Tracheal epithelial cell (primary cell): ENCODE measurements around the gene KRT10. TPM values are rescaled to one million over a fixed set of nuclear protein-coding genes. Genes with fewer than 3 reads are reported as not detected.

Experiments
- total RNA-seq: library from RNA; depleted of rRNA; stranded (reverse); fragments of >200 nt; gene quantifications from 2 replicates; pipeline ENCODE4 v1.2.1, GENCODE V29; 2014

KRT10 gene
- total RNA-seq: 2.3 and 2.9 TPM in 2 replicates

GRCh38 chr17:40822132-40822812, at the start of gene KRT10:
Gene KRT10, minus strand, starts transcription at chr17:40822614. Its CDS starts 29 bp downstream, at chr17:40822585.

GRCh38 chr17:40866838-40867237, 44.4 kb upstream of the KRT10 start, which contains the start of gene KRT12:
Gene KRT12, minus strand, starts transcription at chr17:40867223. Its CDS starts 37 bp downstream, at chr17:40867186.

GRCh38 chr17:40799859-40800258, 22.6 kb downstream of the KRT10 start, which contains the start of gene KRT28:
Gene KRT28, minus strand, starts transcription at chr17:40799959. Its CDS starts 66 bp downstream, at chr17:40799893.

GRCh38 chr17:40782450-40782849, 40.0 kb downstream of the KRT10 start, which contains the start of gene KRT27:
Gene KRT27, minus strand, starts transcription at chr17:40782550. Its CDS starts 57 bp downstream, at chr17:40782493.

GRCh38 chr17:40772101-40772500, 50.3 kb downstream of the KRT10 start, which contains the start of gene KRT26:
Gene KRT26, minus strand, starts transcription at chr17:40772201. Its CDS starts 88 bp downstream, at chr17:40772113.

Other genes starting within 250 kb of the KRT10 start
- 55.7 and 57.5 TPM in 2 replicates for gene SMARCE1, start 174.8 kb downstream of the KRT10 start, total RNA-seq
- not detected in 2 replicates for gene KRT222, start 157.4 kb downstream of the KRT10 start, total RNA-seq
- 0.21 TPM in 1 of 2 replicates, not detected in the other for gene KRT24, start 118.9 kb downstream of the KRT10 start, total RNA-seq
- not detected in 2 replicates for gene KRT25, start 67.3 kb downstream of the KRT10 start, total RNA-seq
- gene KRT26, start 50.4 kb downstream of the KRT10 start, total RNA-seq: not detected in 2 replicates
- gene KRT27, start 40.1 kb downstream of the KRT10 start, total RNA-seq: not detected in 2 replicates
- gene KRT28, start 22.7 kb downstream of the KRT10 start, total RNA-seq: not detected in 2 replicates
- not detected in 2 replicates for gene KRT12, start 44.6 kb upstream of the KRT10 start, total RNA-seq
- gene KRT20, start 62.6 kb upstream of the KRT10 start, total RNA-seq: not detected in 2 replicates
- gene KRT23, start 115.0 kb upstream of the KRT10 start, total RNA-seq: 7.2 and 148 TPM in 2 replicates
- gene KRT39, start 144.3 kb upstream of the KRT10 start, total RNA-seq: not detected in 2 replicates
- gene KRT40, start 161.7 kb upstream of the KRT10 start, total RNA-seq: not detected in 2 replicates
- not detected in 2 replicates for gene KRTAP3-3, start 171.6 kb upstream of the KRT10 start, total RNA-seq
- not detected in 2 replicates for gene KRTAP3-2, start 177.3 kb upstream of the KRT10 start, total RNA-seq
- not detected in 2 replicates for gene KRTAP3-1, start 186.5 kb upstream of the KRT10 start, total RNA-seq
- 0.24 TPM in 1 of 2 replicates, not detected in the other for gene KRTAP1-5, start 204.6 kb upstream of the KRT10 start, total RNA-seq
- gene KRTAP1-4, start 207.6 kb upstream of the KRT10 start, total RNA-seq: not detected in 2 replicates
- not detected in 2 replicates for gene KRTAP1-3, start 212.3 kb upstream of the KRT10 start, total RNA-seq
- gene KRTAP1-1, start 218.8 kb upstream of the KRT10 start, total RNA-seq: 0.24 TPM in 1 of 2 replicates, not detected in the other
- not detected in 2 replicates for gene KRTAP2-1, start 224.7 kb upstream of the KRT10 start, total RNA-seq
- not detected in 2 replicates for gene KRTAP2-2, start 232.6 kb upstream of the KRT10 start, total RNA-seq
- gene KRTAP2-3, start 237.5 kb upstream of the KRT10 start, total RNA-seq: 2.9 TPM in 1 of 2 replicates, not detected in the other
- not detected in 2 replicates for gene KRTAP2-4, start 243.3 kb upstream of the KRT10 start, total RNA-seq